HepG2 (cell line): ENCODE data around the gene ZBTB20. TPM values are rescaled to one million over a fixed set of nuclear protein-coding genes. Genes with fewer than 3 reads are reported as not detected.

Experiments
- HIC2 ChIP-seq: sonication (generic); formaldehyde crosslinking; IDR thresholded peaks from 2 replicates; pipeline ENCODE4 v1.9.0; 2022; ENCODE audit warnings: low read depth, missing genetic modification reagents
- KDM2A ChIP-seq: sonication (generic); formaldehyde crosslinking; IDR thresholded peaks from 2 replicates; pipeline ENCODE4 v1.4.0; 2020; ENCODE audit warnings: low read depth, missing genetic modification reagents, borderline replicate concordance
- RERE ChIP-seq: IDR thresholded peaks from 2 replicates; pipeline ENCODE4 v1.6.1; 2016; ENCODE audit warnings: low read depth, missing genetic modification reagents, missing compliant biosample characterization
- ZNF333 ChIP-seq: sonication (generic); formaldehyde crosslinking; IDR thresholded peaks from 2 replicates; pipeline ENCODE4 v1.4.0; 2020; ENCODE audit warnings: mild to moderate bottlenecking, missing genetic modification reagents, borderline replicate concordance
- ZNF772 ChIP-seq: sonication (generic); formaldehyde crosslinking; IDR thresholded peaks from 2 replicates; pipeline ENCODE4 v1.5.0; 2020; ENCODE audit warnings: mild to moderate bottlenecking, missing genetic modification reagents
- polyA plus RNA-seq, 8 experiments: library from polyadenylated mRNA; depleted of rRNA in 3 of 8; stranded (reverse) in 7 of 8; unstranded in 1 of 8; fragments of >200 nt; fragmentation: Illumina TruSeq in 4 of 8; extraction: Trizol in 4 of 8; gene quantifications; 2 replicates each; pipeline versions ENCODE4 v1.2.1 to v1.2.3, GENCODE V29; 2011 to 2016; ENCODE audit warnings: low read depth in 4 of 8, missing spikeins in 1 of 8, mixed read lengths in 1 of 8; ENCODE audit not compliant: insufficient read depth in 1 of 8
- total RNA-seq, 5 experiments: library from RNA; depleted of rRNA; stranded (reverse); fragments of >200 nt; fragmentation: Illumina TruSeq; extraction: Trizol; gene quantifications; 2 replicates each; pipeline ENCODE4 v1.2.3, GENCODE V29; 2016; ENCODE audit warnings: low read depth in 1 of 5

ZBTB20 gene
- total and polyA plus RNA-seq, 2 of the 13 experiments (the other 11 are each of a cell fraction or from before 2014, with no cell fraction given): 1.9 to 8.8 TPM

- TF ChIP-seq RERE (no peak), HIC2 (CRISPR knock-in tag) (no peak), KDM2A (CRISPR knock-in tag) (no peak), ZNF772 (no peak), ZNF333 (no peak)
Measured at GRCh38 chr3:114554731-114555130, 592.4 kb downstream of the ZBTB20 start (continued).
